ENCODE measurements around the gene SDCBP2. TPM values are rescaled to one million over a fixed set of nuclear protein-coding genes. Genes with fewer than 3 reads are reported as not detected.

SDCBP2 gene
- total and polyA plus RNA-seq, 2 donors (not counting 1 experiment from before 2014, with no cell fraction given): 1.2 to 1.3 TPM

DNA sequence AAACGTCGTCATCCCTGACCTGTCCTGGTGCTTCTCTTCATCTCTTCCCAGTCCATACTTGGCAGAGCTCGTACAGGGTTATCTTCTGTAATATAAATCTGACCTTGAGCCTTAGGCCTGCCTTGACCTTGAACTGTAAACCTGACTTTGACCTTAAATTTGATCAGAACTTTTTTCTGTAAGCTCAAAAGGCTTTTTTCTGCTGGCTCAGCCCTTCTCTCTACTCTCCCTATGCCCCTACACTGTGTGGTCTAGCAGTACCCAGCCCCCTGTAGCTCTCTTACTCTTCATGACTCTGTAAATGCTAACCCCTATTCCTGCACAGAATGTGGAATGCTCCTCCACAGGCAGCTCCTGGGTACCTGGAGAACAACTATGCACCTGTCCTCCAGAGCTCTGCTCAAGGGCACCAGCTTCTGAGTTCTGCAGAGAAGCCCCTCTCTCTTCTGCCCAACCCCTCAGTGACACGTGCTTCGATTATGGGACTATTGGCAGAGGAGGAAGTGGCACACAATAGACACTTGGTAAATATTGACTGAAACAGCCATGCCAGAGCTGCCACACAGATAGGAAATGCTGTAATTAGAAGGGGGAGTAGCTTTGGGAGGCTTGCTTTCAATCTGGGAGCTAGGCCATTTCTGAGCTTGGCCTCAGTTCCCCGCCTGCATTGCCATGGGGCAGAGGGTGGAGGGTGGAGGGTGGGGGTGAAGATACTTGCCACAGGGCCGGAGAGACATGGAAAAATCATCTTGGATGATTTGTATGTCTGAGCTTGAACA is 47.5 kb downstream of the SDCBP2 start:
- no peak overlapping the region for H3K27ac ChIP-seq (ENCODE audit: low read length in 2 of 2)
- intact Hi-C loops (cut with micrococcal nuclease): no loop called here

More for the DNA sequence above, 47.5 kb downstream of the SDCBP2 start:
- Histone ChIP-seq H3K4me3 (ENCODE audit: control extremely low read depth in 1 of 5, extremely low read depth in 1 of 5, insufficient read depth in 1 of 5, low read depth in 2 of 5, low read length in 4 of 5) (no peak overlapping the region), H3K9ac (ENCODE audit: low read length) (no peak overlapping the region), H3K27me3 (replicated peaks in 1 of 4; ENCODE audit: control extremely low read depth in 1 of 4, control insufficient read depth in 3 of 4, insufficient read depth in 4 of 4, low read length in 3 of 4) (no peaks in the 10 kb centered on the region), H2AFZ (ENCODE audit: insufficient read depth, low read depth, low read length, poor library complexity, severe bottlenecking) (no peak overlapping the region), H3K4me2 (replicated peaks; ENCODE audit: low read depth, low read length, poor library complexity, severe bottlenecking) (no peak overlapping the region), H4K20me1 (ENCODE audit: control insufficient read depth, insufficient read depth, low read length, poor library complexity, severe bottlenecking) (no peaks in the 10 kb centered on the region), H3K79me2 (ENCODE audit: control insufficient read depth, insufficient read depth, low read length) (no peaks in the 10 kb centered on the region), H3K36me3 (replicated peaks in 1 of 2; ENCODE audit: control extremely low read depth in 1 of 2, control insufficient read depth in 1 of 2, extremely low read depth in 1 of 2, insufficient read depth in 2 of 2, low read length in 1 of 2) (no peaks in the 10 kb centered on the region), H3K4me1 (ENCODE audit: control insufficient read depth in 2 of 2, insufficient read depth in 2 of 2, low read length in 2 of 2) (no peaks in the 10 kb centered on the region), H3K9me3 (ENCODE audit: control extremely low read depth in 1 of 3, control insufficient read depth in 2 of 3, insufficient read depth in 1 of 3, low read length in 2 of 3) (no peaks in the 10 kb centered on the region)
- peaks cover 3% of the 10 kb centered on the region for H3K4me1 Mint-ChIP-seq
- ChIA-PET CTCF (interaction anchor here (1.6 kb wide), 1 partner anchor 31 kb away, joined by 3 read pairs; no protein-coding TSS in a partner anchor), POLR2A (no interaction called here)
- no peak overlapping the region for H3K27ac Mint-ChIP-seq
- H3K27me3 Mint-ChIP-seq: peaks cover 6% of the 10 kb centered on the region
- no peak for ATAC-seq (ENCODE audit: low read depth)
- H3K4me3 Mint-ChIP-seq: no peak overlapping the region
- 82% methylated on average over 7 of the region's 7 CpGs for WGBS (ENCODE audit: insufficient coverage)
- DNase-seq: no peak
- TF ChIP-seq, protein P1, sequence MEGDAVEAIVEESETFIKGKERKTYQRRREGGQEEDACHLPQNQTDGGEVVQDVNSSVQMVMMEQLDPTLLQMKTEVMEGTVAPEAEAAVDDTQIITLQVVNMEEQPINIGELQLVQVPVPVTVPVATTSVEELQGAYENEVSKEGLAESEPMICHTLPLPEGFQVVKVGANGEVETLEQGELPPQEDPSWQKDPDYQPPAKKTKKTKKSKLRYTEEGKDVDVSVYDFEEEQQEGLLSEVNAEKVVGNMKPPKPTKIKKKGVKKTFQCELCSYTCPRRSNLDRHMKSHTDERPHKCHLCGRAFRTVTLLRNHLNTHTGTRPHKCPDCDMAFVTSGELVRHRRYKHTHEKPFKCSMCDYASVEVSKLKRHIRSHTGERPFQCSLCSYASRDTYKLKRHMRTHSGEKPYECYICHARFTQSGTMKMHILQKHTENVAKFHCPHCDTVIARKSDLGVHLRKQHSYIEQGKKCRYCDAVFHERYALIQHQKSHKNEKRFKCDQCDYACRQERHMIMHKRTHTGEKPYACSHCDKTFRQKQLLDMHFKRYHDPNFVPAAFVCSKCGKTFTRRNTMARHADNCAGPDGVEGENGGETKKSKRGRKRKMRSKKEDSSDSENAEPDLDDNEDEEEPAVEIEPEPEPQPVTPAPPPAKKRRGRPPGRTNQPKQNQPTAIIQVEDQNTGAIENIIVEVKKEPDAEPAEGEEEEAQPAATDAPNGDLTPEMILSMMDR (IDR thresholded peaks at IDR 0.05): no peak
- TF ChIP-seq EZH2 (IDR thresholded peaks at IDR 0.05; ENCODE audit: borderline replicate concordance, insufficient read depth, low read depth, low read length, poor library complexity, severe bottlenecking): no peak
- H3K9me3 Mint-ChIP-seq (ENCODE audit: insufficient read depth): no peaks in the 10 kb centered on the region
